HepG2 (cell line): ENCODE data around the gene CELSR2. TPM values are rescaled to one million over a fixed set of nuclear protein-coding genes. Genes with fewer than 3 reads are reported as not detected.

Source experiments
- ATAC-seq: fragments of 200-7000 bp; cut with Tn5 transposase; 3 replicates; pipeline ENCODE4 v1.9.1; 2020; ENCODE audit warnings: mild to moderate bottlenecking, moderate library complexity
- BruUV-seq: library from RNA; stranded (reverse); fragments of 400-500 nt; replicated peaks from 2 replicates; lab custom pipeline; 2021; lab: Mats Ljungman, UMichigan
- CTCF ChIA-PET: fragments of 300-600 bp; formaldehyde crosslinking; extraction: SDS; loops from one replicate; lab custom pipeline; 2021; ENCODE audit warnings: low total read pairs, inconsistent platforms, low intra/inter-chr PET ratio; lab: Yijun Ruan, JAX
- POLR2A ChIA-PET: fragments of 350-600 bp; sonication (Branson Sonifier 250); formaldehyde crosslinking; loops from one replicate; lab custom pipeline; 2020; ENCODE audit warnings: antibody characterized with exemption, inconsistent platforms; lab: Yijun Ruan, JAX
- DNase-seq: peaks from one replicate; pipeline ENCODE4 v3.0.0-alpha.2; 2015; ENCODE audit warnings: low spot score
- FAIRE-seq: peaks from 3 replicates; lab custom pipeline; 2011; peaks lifted over from hg19 to GRCh38; lab: Jason Lieb, UNC
- H2AFZ ChIP-seq: one replicate; pipeline ENCODE4 v1.6.1; 2011; ENCODE audit warnings: low read length, inconsistent platforms
- H3K27ac ChIP-seq: fragments of 300-600 bp; 3 replicates; pipeline ENCODE4 v1.8.0; 2011; ENCODE audit warnings: mixed run types, mild to moderate bottlenecking, mixed read lengths, low read length, inconsistent platforms; ENCODE audit not compliant: insufficient read depth; ENCODE audit errors: extremely low read length
- H3K27me3 ChIP-seq, 2 experiments: fragments of 200-600 bp in 1 of 2; 2 replicates in 1 of 2; 3 replicates in 1 of 2; pipeline versions ENCODE4 v1.6.0 to v1.8.0; 2011; ENCODE audit warnings: low read length in 2 of 2, mild to moderate bottlenecking in 2 of 2, moderate library complexity in 2 of 2, inconsistent platforms in 1 of 2; ENCODE audit not compliant: insufficient read depth in 2 of 2, control insufficient read depth in 1 of 2
- H3K36me3 ChIP-seq, 2 experiments: fragments of 200-600 bp in 1 of 2; replicated peaks in 1 of 2; 2 replicates in 1 of 2; 3 replicates in 1 of 2; pipeline versions ENCODE4 v1.5.1 to v1.8.0; 2011; ENCODE audit warnings: low read length in 2 of 2, inconsistent platforms in 1 of 2; ENCODE audit not compliant: insufficient read depth in 2 of 2, control insufficient read depth in 1 of 2
- H3K4me1 ChIP-seq: 2 replicates; pipeline ENCODE4 v1.5.1; 2012; ENCODE audit warnings: low read length, inconsistent platforms; ENCODE audit not compliant: insufficient read depth
- H3K4me2 ChIP-seq: 2 replicates; pipeline ENCODE4 v1.6.0; 2011; ENCODE audit warnings: low read depth, low read length, inconsistent platforms
- H3K4me3 ChIP-seq, 3 experiments: fragments of 200-600 bp in 1 of 3; sonication (generic), shearing (Covaris generic) in 1 of 3; replicated peaks in 1 of 3; 2 replicates each; pipeline ENCODE4 v1.5.1; 2011 to 2016; ENCODE audit warnings: low read length in 3 of 3, inconsistent platforms in 2 of 3, low read depth in 2 of 3, mild to moderate bottlenecking in 2 of 3, control low read depth in 1 of 3, mixed read lengths in 1 of 3; ENCODE audit not compliant: insufficient read depth in 1 of 3
- H3K79me2 ChIP-seq: one replicate; pipeline ENCODE4 v1.6.1; 2011; ENCODE audit warnings: low read length, inconsistent platforms; ENCODE audit not compliant: insufficient read depth
- H3K9ac ChIP-seq: 2 replicates; pipeline ENCODE4 v1.6.0; 2011; ENCODE audit warnings: mild to moderate bottlenecking, low read depth, low read length, inconsistent platforms; ENCODE audit not compliant: insufficient read depth
- H3K9me3 ChIP-seq: 2 replicates; pipeline ENCODE4 v1.5.1; 2012; ENCODE audit warnings: mild to moderate bottlenecking, low read length
- H4K20me1 ChIP-seq: 2 replicates; pipeline ENCODE4 v1.6.0; 2011; ENCODE audit warnings: inconsistent platforms, mild to moderate bottlenecking, low read length, moderate library complexity; ENCODE audit not compliant: insufficient read depth
- ARHGAP35 ChIP-seq: sonication (generic); formaldehyde crosslinking; IDR thresholded peaks from 2 replicates; pipeline ENCODE4 v1.9.0; 2022; ENCODE audit warnings: mild to moderate bottlenecking, inconsistent platforms, moderate library complexity, missing genetic modification reagents, borderline replicate concordance
- CHCHD3 ChIP-seq: sonication (generic); formaldehyde crosslinking; IDR thresholded peaks from 2 replicates; pipeline ENCODE4 v1.8.0; 2022; ENCODE audit warnings: mild to moderate bottlenecking, missing genetic modification reagents, moderate library complexity
- CREM ChIP-seq, 2 experiments: sonication (generic) in 1 of 2; formaldehyde crosslinking in 1 of 2; IDR thresholded peaks; 2 replicates each; pipeline versions ENCODE4 v1.4.0 to v1.6.1; 2016 to 2020; ENCODE audit warnings: antibody characterized with exemption in 1 of 2, mild to moderate bottlenecking in 1 of 2, missing genetic modification reagents in 1 of 2
- ETV6 ChIP-seq: sonication (generic); formaldehyde crosslinking; conservative IDR thresholded peaks from 2 replicates; pipeline ENCODE4 v1.4.0; 2020; ENCODE audit warnings: missing genetic modification reagents
- IKZF4 ChIP-seq: sonication (generic); formaldehyde crosslinking; IDR thresholded peaks from 2 replicates; pipeline ENCODE4 v1.5.1; 2020; ENCODE audit warnings: borderline replicate concordance, mild to moderate bottlenecking, low read depth, missing genetic modification reagents; ENCODE audit errors: not compliant biosample characterization
- KDM1A ChIP-seq: IDR thresholded peaks from 2 replicates; pipeline ENCODE4 v1.6.1; 2016; ENCODE audit warnings: missing compliant biosample characterization
- MBNL3 ChIP-seq: fragments of 250-450 bp; sonication (Bioruptor Pico); conservative IDR thresholded peaks from 2 replicates; pipeline ENCODE4 v1.8.0; 2022; ENCODE audit warnings: mild to moderate bottlenecking, inconsistent platforms
- NKX3-1 ChIP-seq: sonication (generic); formaldehyde crosslinking; IDR thresholded peaks from 2 replicates; pipeline ENCODE4 v1.5.0; 2020; ENCODE audit warnings: missing genetic modification reagents
- PHB2 ChIP-seq: fragments of 450-650 bp; IDR thresholded peaks from 2 replicates; pipeline ENCODE4 v1.6.1; 2018; ENCODE audit not compliant: partially characterized antibody
- RBM39 ChIP-seq: fragments of 200-400 bp; formaldehyde crosslinking; IDR thresholded peaks from one replicate; pipeline ENCODE4 v1.6.1; 2018; ENCODE audit warnings: antibody characterized with exemption, mild to moderate bottlenecking, low read depth, low read length; ENCODE audit not compliant: poor library complexity, severe bottlenecking
- SMARCC2 ChIP-seq: fragments of 450-650 bp; IDR thresholded peaks from 2 replicates; pipeline ENCODE4 v1.6.1; 2017; ENCODE audit warnings: antibody characterized with exemption, mild to moderate bottlenecking
- STAG1 ChIP-seq: sonication (generic); formaldehyde crosslinking; IDR thresholded peaks from 2 replicates; pipeline ENCODE4 v1.4.0; 2020; ENCODE audit warnings: missing genetic modification reagents
- ZEB1 ChIP-seq: IDR thresholded peaks from 2 replicates; pipeline ENCODE4 v1.6.1; 2012; ENCODE audit warnings: mild to moderate bottlenecking, low read depth, inconsistent platforms; ENCODE audit not compliant: insufficient replicate concordance
- ZFY ChIP-seq: sonication (generic); formaldehyde crosslinking; IDR thresholded peaks from 2 replicates; pipeline ENCODE4 v1.4.0; 2020; ENCODE audit warnings: missing genetic modification reagents
- ZNF124 ChIP-seq: sonication (generic); formaldehyde crosslinking; IDR thresholded peaks from 2 replicates; pipeline ENCODE4 v1.4.0; 2020; ENCODE audit warnings: missing genetic modification reagents
- ZNF446 ChIP-seq: sonication (generic); formaldehyde crosslinking; IDR thresholded peaks from 2 replicates; pipeline ENCODE4 v1.5.0; 2020; ENCODE audit warnings: mild to moderate bottlenecking, missing genetic modification reagents
- ZNF816 ChIP-seq: sonication (generic); formaldehyde crosslinking; IDR thresholded peaks from 2 replicates; pipeline ENCODE4 v1.8.0; 2022; ENCODE audit warnings: missing genetic modification reagents, mild to moderate bottlenecking, borderline replicate concordance
- whole genome bisulfite sequencing: methylation state at CpG from one replicate; pipeline ENCODE4 v1.1.6; 2017; ENCODE audit warnings: low lambda C conversion rate; 5-methylcytosine and 5-hydroxymethylcytosine counted together
- in situ Hi-C: cut with HindIII; loops from 2 replicates; pipeline ENCODE4 v1.10.0; 2017; ENCODE audit warnings: low pct_unique_long_range_greater_than_20kb; ENCODE audit not compliant: extremely low pct_ligation_motif_present
- intact Hi-C: fragments of 100-400 bp; cut with micrococcal nuclease; formaldehyde crosslinking; loops from one replicate; pipeline ENCODE4 v1.10.0; 2022; ENCODE audit not compliant: unreplicated experiment
- polyA plus RNA-seq, 8 experiments: library from polyadenylated mRNA; depleted of rRNA in 3 of 8; stranded (reverse) in 7 of 8; unstranded in 1 of 8; fragments of >200 nt; fragmentation: Illumina TruSeq in 4 of 8; extraction: Trizol in 4 of 8; gene quantifications; 2 replicates each; pipeline versions ENCODE4 v1.2.1 to v1.2.3, GENCODE V29; 2011 to 2016; ENCODE audit warnings: low read depth in 4 of 8, missing spikeins in 1 of 8, mixed read lengths in 1 of 8; ENCODE audit not compliant: insufficient read depth in 1 of 8
- total RNA-seq, 5 experiments: library from RNA; depleted of rRNA; stranded (reverse); fragments of >200 nt; fragmentation: Illumina TruSeq; extraction: Trizol; gene quantifications; 2 replicates each; pipeline ENCODE4 v1.2.3, GENCODE V29; 2016; ENCODE audit warnings: low read depth in 1 of 5
- TF ChIP-seq, protein P1 (sequence below): sonication (generic); formaldehyde crosslinking; IDR thresholded peaks from 2 replicates; pipeline ENCODE4 v1.8.0; 2023; ENCODE audit warnings: mild to moderate bottlenecking, missing genetic modification reagents
- TF ChIP-seq, protein P2 (sequence below): sonication (generic); formaldehyde crosslinking; IDR thresholded peaks from 2 replicates; pipeline ENCODE4 v1.4.0; 2020; ENCODE audit warnings: mild to moderate bottlenecking, low read depth, missing genetic modification reagents
- TF ChIP-seq, protein P3 (sequence below): sonication (generic); formaldehyde crosslinking; IDR thresholded peaks from 2 replicates; pipeline ENCODE4 v1.5.0; 2020; ENCODE audit warnings: missing genetic modification reagents
- TF ChIP-seq, protein P4 (sequence below): sonication (generic); formaldehyde crosslinking; IDR thresholded peaks from 2 replicates; pipeline ENCODE4 v1.8.1; 2023; ENCODE audit warnings: missing genetic modification reagents, mild to moderate bottlenecking, borderline replicate concordance

The CELSR2 gene
- total and polyA plus RNA-seq, 2 of the 13 experiments (the other 11 are each of a cell fraction or from before 2014, with no cell fraction given) = 4.0 to 6.6 TPM

DNA sequence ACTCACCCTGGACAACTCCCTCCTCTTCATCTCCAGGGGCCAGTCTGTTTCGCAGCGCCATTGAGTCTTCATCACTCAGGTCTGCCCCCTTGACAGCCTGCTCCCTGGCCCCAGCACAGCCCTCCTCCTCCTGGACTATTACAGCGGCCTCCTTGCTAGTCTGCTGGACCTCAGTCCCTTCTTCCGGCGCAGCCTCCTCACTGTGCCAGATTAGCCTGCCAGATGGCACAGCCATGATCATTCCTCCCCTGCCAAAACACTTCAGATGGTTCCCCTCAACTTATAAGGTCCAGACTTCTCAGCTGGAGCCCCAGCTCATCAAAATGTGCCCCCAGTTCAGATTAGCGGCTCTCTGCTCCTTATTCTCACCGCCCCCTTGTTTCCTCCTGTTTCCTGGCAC, 7.0 kb upstream of the CELSR2 start (continued):
- TF ChIP-seq, protein P1, sequence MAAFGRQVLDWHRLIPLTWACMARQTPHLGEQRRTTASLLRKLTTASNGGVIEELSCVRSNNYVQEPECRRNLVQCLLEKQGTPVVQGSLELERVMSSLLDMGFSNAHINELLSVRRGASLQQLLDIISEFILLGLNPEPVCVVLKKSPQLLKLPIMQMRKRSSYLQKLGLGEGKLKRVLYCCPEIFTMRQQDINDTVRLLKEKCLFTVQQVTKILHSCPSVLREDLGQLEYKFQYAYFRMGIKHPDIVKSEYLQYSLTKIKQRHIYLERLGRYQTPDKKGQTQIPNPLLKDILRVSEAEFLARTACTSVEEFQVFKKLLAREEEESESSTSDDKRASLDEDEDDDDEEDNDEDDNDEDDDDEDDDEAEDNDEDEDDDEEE (CRISPR knock-in tag) = no peak
- TF ChIP-seq ZFY (CRISPR knock-in tag) (no peak), ETV6 (CRISPR knock-in tag) (no peak), ARHGAP35 (CRISPR knock-in tag) (no peak), CREM (IDR thresholded peaks at IDR 0.05) (no peak), CREM (CRISPR knock-in tag; IDR thresholded peaks at IDR 0.05) (no peak), NKX3-1 (CRISPR knock-in tag) (no peak)

DNA sequence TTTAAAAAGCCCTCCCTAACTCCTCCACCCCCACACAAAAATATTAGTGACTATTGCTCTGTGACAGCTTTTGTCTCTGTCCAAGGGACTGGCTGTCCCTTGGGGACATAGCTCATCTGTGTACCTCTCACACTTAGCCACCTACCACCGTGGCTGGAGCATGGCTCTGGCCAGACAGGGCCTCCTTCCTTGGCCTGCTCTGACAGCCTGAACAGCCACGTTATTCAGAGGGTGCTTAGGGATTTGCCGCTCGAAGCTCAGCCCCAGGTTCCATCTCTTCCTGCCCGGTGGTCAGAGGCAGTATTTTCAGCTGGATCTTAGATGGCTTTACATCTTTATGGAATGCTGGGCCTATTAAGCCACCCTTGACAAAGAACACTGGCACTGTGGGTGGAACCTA, 6.1 kb upstream of the CELSR2 start:
- no TSS peak for BruUV-seq
- FAIRE-seq = no peak
- DNase-seq = no peak
- Histone ChIP-seq H4K20me1 (no peaks in the 10 kb centered on the region; the same call in 1 of the 2 replicates), H3K9me3 (no peaks in the 10 kb centered on the region), H3K36me3 (peaks cover 0 to 10% of the 10 kb centered on the region in 2 experiments; a peak in 3 of 5 replicates), H3K4me2 (no peak overlapping the region), H3K4me1 (peaks cover 41% of the 10 kb centered on the region), H3K27me3 (peaks cover 4 to 24% of the 10 kb centered on the region in 2 experiments; a peak in 4 of 5 replicates), H3K27ac (no peak overlapping the region), H2AFZ (no peak overlapping the region), H3K9ac (no peak overlapping the region), H3K4me3 (no peak overlapping the region), H3K79me2 (no peaks in the 10 kb centered on the region)
- in situ Hi-C loops (no loop called here), intact Hi-C loops (no loop called here)
- ChIA-PET POLR2A (interaction anchor here (1.0 kb wide), 1 partner anchor 11 kb away, joined by 3 read pairs; no protein-coding TSS in a partner anchor), CTCF (no interaction called here)
- 0% methylated on average over 1 of the region's 5 CpGs for WGBS
- ATAC-seq = peak; percentile 3; the same call in 2 of the 3 replicates
- TF ChIP-seq, protein P2, sequence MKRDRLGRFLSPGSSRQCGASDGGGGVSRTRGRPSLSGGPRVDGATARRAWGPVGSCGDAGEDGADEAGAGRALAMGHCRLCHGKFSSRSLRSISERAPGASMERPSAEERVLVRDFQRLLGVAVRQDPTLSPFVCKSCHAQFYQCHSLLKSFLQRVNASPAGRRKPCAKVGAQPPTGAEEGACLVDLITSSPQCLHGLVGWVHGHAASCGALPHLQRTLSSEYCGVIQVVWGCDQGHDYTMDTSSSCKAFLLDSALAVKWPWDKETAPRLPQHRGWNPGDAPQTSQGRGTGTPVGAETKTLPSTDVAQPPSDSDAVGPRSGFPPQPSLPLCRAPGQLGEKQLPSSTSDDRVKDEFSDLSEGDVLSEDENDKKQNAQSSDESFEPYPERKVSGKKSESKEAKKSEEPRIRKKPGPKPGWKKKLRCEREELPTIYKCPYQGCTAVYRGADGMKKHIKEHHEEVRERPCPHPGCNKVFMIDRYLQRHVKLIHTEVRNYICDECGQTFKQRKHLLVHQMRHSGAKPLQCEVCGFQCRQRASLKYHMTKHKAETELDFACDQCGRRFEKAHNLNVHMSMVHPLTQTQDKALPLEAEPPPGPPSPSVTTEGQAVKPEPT = no peak
- TF ChIP-seq STAG1 (CRISPR knock-in tag) (no peak), ZEB1 (no peak), CHCHD3 (CRISPR knock-in tag) (no peak), ZNF816 (CRISPR knock-in tag) (no peak), RBM39 (no peak), PHB2 (no peak), IKZF4 (CRISPR knock-in tag) (no peak), ZNF446 (CRISPR knock-in tag) (no peak), MBNL3 (CRISPR knock-in tag) (no peak), SMARCC2 (no peak), ZNF124 (CRISPR knock-in tag) (no peak), KDM1A (CRISPR knock-in tag) (no peak)
- TF ChIP-seq, protein P3, sequence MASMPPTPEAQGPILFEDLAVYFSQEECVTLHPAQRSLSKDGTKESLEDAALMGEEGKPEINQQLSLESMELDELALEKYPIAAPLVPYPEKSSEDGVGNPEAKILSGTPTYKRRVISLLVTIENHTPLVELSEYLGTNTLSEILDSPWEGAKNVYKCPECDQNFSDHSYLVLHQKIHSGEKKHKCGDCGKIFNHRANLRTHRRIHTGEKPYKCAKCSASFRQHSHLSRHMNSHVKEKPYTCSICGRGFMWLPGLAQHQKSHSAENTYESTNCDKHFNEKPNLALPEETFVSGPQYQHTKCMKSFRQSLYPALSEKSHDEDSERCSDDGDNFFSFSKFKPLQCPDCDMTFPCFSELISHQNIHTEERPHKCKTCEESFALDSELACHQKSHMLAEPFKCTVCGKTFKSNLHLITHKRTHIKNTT (CRISPR knock-in tag) = no peak
- TF ChIP-seq, protein P4, sequence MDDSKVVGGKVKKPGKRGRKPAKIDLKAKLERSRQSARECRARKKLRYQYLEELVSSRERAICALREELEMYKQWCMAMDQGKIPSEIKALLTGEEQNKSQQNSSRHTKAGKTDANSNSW (CRISPR knock-in tag) = no peak
